Measurements from ENCODE around the gene WNK2.

The WNK2 gene

DNA sequence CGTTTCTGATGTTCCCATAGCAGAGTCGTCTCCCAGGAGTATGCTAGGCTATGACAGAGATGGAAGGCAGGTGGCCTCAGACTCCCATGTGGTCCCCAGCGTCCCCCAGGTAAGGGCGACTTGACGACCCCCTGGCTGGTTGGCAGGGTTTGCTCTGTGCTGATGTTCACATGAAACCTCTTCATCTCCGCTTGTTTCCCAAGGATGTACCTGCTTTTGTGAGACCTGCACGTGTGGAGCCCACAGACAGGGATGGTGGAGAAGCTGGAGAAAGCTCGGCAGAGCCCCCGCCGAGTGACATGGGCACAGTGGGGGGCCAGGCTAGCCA lies 108.3 kb downstream of the WNK2 start:
- DNase-seq (ENCODE audit: low read depth in 1 of 2, low spot score in 1 of 2): no peak

DNA sequence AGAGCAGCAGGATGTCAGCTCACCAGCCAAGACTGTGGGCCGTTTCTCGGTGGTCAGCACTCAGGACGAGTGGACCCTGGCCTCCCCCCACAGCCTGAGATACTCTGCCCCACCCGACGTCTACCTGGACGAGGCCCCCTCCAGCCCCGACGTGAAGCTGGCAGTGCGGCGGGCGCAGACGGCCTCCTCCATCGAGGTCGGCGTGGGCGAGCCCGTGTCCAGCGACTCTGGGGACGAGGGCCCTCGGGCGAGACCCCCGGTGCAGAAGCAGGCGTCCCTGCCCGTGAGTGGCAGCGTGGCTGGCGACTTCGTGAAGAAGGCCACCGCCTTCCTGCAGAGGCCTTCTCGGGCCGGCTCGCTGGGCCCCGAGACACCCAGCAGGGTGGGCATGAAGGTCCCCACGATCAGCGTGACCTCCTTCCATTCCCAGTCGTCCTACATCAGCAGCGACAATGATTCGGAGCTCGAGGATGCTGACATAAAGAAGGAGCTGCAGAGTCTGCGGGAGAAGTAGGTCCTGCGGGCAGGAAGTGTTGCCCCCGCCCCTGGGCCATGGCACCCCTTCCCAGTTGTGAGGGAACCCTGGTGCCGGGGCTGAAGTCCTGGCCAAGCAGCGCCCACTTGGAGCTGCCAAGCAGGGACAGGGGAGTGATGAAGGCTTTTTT lies 108.9 kb downstream of the WNK2 start:
- no peak for DNase-seq (ENCODE audit: low read depth in 1 of 2, low spot score in 1 of 2)

DNA sequence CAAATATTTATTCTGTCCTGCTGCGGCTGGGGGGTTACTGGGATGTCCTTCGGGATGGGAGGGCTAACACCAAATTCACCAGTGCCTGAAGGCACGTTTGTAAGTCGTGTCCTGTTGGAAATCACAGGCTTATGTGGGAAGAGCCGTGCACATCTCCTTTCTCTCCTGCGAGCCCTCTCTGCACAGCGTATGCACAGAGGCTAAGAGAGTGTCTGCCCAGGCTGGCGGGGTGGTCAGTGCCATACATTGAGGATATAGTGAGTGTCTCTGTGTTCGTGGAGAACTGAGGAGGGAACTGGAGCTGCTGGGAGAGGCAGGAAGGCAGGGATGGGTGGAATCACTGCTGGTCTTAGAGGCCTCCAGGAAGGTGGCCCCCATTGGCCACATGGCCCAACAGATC lies 110.1 kb downstream of the WNK2 start:
- DNase-seq (ENCODE audit: low read depth in 1 of 2, low spot score in 1 of 2): no peak

DNA sequence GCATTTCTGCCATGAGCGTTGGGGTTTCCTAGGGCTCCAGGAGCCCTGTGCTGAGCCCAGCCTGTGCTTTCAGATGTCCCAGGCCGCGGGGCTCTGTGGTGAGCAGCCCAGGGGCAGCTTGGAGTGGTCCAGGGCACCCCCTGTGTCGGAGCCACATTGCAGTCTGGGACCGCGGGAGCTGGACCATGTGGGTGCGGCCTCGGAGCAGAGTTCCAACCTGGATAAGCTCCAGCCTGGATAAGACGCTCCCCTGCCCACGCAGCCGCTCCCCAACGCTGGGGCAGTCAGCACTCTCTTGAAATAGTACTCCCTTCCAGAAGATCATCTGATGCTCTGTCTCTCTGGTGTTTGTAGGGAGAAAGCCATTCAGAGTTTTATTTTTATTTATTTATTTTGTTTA lies 111.1 kb downstream of the WNK2 start:
- DNase-seq (ENCODE audit: low read depth in 1 of 2, low spot score in 1 of 2): no peak

DNA sequence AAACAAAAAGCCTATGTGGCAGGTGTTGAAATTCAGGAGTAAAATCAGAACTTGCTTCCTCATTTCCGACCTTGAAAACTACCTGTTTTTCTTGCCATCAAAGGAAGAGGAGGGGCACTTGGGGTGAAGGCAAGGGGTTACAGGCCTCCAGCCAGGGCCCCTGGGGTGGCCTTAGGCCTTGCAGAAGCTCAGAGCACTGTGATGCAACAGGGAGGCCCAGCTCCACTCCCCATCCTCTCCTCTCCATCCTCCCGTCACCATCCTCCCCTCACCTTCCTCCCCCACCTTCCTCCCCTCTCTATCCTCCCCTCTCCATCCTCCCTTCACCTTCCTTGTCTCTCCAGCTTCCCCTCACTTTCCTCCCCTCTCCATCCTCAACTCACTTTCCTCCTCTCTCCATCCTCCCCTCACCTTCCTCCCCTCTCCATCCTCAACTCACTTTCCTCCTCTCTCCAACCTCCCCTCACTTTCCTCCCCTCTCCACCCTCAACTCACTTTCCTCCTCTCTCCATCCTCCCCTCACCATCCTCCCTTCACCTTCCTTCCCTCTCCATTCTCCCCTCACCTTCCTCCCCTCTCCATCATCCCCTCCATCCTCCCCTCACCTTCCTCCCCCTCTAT lies 111.6 kb downstream of the WNK2 start:
- no peak for DNase-seq (ENCODE audit: low read depth in 1 of 2, low spot score in 1 of 2)

GRCh38 chr9:93296889-93297480 lies 113.0 kb downstream of the WNK2 start:
- no peak for DNase-seq (ENCODE audit: low read depth in 1 of 2, low spot score in 1 of 2)

DNA sequence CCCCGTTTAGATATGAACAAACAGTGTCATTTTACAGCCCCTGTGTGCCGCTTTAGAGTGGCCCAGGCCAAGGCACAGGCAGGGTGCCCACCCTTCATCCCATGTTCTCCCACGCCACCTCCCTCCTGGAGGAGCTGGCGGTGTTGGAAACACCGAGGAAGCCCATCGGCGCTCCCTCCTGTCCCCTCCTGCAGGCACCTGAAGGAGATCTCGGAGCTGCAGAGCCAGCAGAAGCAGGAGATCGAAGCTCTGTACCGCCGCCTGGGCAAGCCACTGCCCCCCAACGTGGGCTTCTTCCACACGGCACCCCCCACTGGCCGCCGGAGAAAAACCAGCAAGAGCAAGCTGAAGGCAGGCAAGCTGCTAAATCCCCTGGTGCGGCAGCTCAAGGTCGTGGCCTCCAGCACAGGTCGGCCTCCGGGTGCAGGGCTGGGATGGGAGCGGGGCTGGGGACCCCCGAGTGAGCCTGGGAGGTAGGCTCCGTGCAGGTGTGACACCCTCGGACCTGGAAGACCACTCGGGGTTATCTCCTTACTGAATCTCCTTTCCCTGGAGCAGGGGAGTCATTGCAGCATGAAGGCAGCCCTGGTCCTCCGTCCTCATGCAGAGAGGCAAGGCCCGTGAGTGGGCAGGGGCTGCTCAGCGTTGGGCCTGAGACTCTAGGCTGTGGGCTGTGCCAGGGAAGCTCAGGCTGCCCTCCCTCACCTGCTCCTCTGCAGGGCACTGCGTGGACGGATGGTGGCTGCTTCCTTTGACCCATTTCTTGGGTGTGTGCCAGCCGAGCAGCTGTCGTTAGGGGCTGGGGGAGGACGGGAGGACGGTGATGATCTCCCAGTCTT lies 113.9 kb downstream of the WNK2 start:
- DNase-seq (ENCODE audit: low read depth in 1 of 2, low spot score in 1 of 2): no peak

DNA sequence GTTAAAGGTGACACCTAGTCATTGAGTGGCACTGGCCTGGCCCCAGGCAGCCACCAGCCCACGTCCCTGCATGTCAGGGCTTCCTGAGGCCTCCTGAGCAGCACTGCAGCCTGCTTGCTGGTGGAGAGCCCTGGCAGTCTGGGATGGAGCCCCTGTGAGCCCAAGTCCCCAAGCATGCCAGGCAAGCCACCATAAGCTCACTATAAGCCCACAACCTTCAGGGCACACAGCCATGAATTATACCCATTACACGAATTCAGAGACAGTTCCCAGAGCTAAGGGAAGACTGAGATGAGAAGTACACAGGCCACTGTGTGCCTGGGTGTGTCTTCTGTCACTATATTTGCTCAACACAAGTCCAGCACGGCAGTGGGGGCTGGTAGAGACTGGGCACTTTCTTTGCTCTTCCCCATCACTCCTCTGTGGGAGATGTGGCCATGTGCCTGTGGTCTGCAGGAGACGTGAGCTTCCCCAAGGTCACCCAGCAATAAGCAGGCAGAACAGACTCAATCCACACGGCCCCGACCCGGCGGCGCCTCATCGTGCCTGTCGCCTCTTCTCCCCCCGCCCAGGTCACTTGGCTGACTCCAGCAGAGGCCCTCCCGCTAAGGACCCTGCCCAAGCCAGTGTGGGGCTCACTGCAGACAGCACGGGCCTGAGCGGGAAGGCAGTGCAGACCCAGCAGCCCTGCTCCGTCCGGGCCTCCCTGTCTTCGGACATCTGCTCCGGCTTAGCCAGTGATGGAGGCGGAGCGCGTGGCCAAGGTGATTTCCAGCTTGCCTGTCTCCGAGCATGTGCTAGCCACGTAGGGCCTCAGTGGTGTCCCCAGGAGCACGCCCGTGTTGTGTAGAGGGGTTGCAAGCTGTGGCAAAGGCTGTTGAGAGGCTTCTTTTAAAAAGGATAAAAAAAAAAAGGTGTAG lies 114.8 kb downstream of the WNK2 start:
- DNase-seq (ENCODE audit: low read depth in 1 of 2, low spot score in 1 of 2): no peak

DNA sequence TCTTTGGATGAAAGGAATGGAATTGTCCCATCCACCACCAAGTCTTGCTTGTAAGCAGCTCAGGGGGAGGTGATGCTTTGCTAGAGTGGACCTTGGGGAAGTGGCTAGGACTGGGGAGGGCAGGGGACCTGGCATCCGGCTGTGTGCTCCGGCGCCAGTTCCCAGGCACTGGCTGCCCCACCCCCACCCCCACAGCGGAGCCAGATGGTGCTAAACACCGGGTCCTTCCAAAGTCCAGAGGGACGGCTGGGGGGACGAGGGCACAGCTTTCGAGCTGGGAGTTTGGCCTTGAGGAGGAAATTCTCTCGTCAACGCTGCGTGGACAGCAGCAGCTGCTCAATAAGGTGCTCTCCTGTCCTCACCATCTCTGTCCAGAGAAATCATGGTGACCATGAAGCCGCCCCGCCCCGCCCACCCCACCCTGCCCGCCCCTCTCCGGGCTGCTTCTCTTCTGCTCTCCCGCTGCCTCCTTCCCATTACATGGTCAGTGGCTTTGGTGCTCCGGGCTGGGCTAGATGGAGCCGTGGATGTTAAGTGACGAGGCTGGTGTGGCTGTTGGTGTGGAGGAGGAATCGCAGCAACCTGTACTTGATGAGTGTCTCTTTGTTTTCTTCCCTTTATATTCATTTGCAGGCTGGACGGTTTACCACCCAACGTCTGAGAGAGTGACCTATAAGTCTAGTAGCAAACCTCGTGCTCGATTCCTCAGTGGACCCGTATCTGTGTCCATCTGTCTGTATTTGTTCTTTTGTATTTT lies 115.7 kb downstream of the WNK2 start:
- no peak for DNase-seq (ENCODE audit: low read depth in 1 of 2, low spot score in 1 of 2)

DNA sequence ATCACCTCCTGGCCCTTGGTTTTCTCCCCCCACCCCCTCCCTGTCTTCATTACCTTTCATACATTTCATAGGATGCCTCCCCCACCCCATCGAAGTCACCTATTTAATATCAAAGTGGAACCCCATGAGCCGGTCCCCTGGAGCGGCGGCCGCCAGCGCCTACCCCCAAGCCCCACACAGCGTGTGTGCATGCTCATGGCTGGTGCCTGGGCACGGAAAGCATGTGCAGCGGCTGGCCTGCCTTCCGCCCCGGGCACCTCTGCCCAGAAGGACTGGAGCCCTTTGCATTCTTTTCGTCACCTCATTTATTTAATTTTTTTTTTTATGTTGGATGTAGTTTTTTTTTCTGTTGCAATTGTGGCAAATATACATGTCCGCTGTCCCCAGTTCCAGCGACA lies 116.2 kb downstream of the WNK2 start:
- DNase-seq (ENCODE audit: low read depth in 1 of 2, low spot score in 1 of 2): no peak

GRCh38 chr9:93300585-93301081 lies 116.7 kb downstream of the WNK2 start:
- DNase-seq (ENCODE audit: low read depth in 1 of 2, low spot score in 1 of 2): no peak

GRCh38 chr9:93301291-93301811 lies 117.4 kb downstream of the WNK2 start:
- no peak for DNase-seq (ENCODE audit: low read depth in 1 of 2, low spot score in 1 of 2)

GRCh38 chr9:93301911-93302541 lies 118.1 kb downstream of the WNK2 start:
- no peak for DNase-seq (ENCODE audit: low read depth in 1 of 2, low spot score in 1 of 2)

DNA sequence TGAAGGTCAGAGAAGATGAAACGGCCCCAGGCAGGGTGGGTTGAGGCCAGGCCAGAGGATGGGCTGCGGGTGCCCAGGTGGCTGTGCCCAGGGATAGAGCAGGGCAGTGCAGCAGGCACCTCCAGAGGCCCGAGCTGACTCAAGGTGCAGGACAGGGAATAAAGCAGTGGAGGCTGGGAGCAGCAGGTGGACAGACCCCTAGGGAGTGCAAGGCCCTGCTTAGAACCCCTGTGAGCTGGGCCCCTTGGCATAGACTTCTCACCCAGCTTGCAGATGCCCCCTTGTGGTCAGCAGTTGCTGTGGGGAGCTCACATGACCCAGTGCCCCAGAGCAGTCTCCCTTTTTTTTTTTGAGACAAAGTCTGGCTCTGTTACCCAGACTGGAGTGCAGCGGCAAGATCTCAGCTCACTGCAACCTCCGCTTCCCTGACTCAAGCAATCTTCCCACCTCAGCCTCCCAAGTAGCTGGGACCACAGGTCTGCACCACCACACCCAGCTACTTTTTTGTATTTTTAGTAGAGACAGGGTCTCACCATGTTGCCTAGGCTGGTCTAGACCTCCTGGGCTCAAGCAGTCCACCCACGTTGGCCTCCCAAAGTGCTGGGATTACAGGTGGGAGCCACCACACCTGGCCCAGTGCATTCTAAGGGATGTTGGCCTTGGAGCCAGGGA lies 118.8 kb downstream of the WNK2 start:
- DNase-seq (ENCODE audit: low read depth in 1 of 2, low spot score in 1 of 2): peak; percentile 17 to 27

- no peak for DNase-seq (ENCODE audit: low read depth in 1 of 2, low spot score in 1 of 2)
Measured at GRCh38 chr9:93303258-93303771, 119.4 kb downstream of the WNK2 start.

GRCh38 chr9:93303806-93304573 lies 120.1 kb downstream of the WNK2 start:
- DNase-seq (ENCODE audit: low read depth in 1 of 2, low spot score in 1 of 2): no peak

DNA sequence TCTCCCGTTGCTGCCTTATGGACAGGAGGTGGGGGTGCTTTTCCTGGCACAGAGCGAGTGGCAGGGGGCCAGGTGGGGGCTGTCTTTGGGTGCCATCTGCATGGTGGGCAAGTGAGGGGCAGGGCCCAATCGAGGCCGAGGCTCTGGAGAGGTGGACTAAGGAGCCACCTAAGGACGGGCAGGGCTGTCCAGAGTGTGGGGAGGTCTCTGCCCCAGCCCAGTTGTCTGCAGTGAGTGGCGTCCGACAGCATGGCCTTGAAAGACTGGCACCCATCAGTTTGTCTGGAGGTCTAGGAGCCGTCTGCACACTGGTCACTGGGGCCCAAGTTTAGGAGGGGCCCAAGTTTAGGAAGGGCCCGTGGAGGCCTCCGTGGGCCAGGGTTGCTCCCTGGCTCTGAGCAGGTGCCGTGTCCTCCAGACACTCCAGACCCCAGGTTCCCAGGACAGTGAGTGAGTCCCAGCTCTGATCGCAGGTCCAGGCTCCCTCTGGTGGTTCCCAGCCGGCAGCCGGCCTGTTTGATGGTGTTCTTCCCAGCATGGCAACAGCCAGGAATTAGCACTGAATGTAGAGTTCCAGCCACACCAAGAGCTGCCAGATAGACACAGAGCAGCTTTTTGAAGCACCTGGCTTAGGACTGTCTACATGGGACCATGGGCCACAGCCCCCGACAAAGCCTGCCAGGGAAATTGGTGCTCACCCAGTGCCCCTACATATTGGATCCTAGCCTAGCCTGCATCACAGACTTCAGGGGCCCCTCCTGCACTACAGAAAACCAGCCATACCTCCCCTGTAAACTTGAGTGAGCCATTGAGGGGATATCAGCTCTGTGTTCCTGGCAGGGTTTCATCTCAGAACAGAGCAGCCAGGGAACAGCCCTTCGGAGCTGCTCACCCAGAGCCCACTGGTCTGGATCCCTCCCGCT lies 120.9 kb downstream of the WNK2 start:
- DNase-seq (ENCODE audit: low read depth in 1 of 2, low spot score in 1 of 2): no peak
